HCT116 (cell line): ENCODE data around the gene CFAP61. TPM values are rescaled to one million over a fixed set of nuclear protein-coding genes. Genes with fewer than 3 reads are reported as not detected.

Source experiments
- ATAC-seq: fragments of 200-7000 bp; cut with Tn5 transposase; 2 replicates; pipeline ENCODE4 v1.9.1; 2020; ENCODE audit warnings: mild to moderate bottlenecking, moderate library complexity
- BruUV-seq: library from RNA; stranded (reverse); fragments of 400-500 nt; replicated peaks from 2 replicates; lab custom pipeline; 2021; lab: Mats Ljungman, UMichigan
- CTCF ChIA-PET: fragments of 300-600 bp; sonication (Branson Sonifier 250); formaldehyde crosslinking; loops from one replicate; lab custom pipeline; 2021; ENCODE audit warnings: antibody characterized with exemption; lab: Charles Lee
- POLR2A ChIA-PET: fragments of 300-600, 350-600 bp; sonication (Branson Sonifier 250); formaldehyde crosslinking; loops from one replicate; lab custom pipeline; 2021; ENCODE audit warnings: antibody characterized with exemption; lab: Charles Lee
- RAD21 ChIA-PET, 2 experiments: fragments of 300-600 bp; sonication (Branson Sonifier 250); formaldehyde crosslinking; loops; one replicate each; lab custom pipeline; 2023; ENCODE audit warnings: low total read pairs in 2 of 2; ENCODE audit not compliant: uncharacterized antibody in 2 of 2, unreplicated experiment in 2 of 2, low non-redundant PET in 1 of 2; lab: Charles Lee
- DNase-seq: peaks from one replicate; pipeline ENCODE4 v3.0.0-alpha.2; 2010; ENCODE audit warnings: low read depth, low spot score
- H2AFZ ChIP-seq: fragments of 200-600 bp; shearing (Covaris generic), sonication (generic); 2 replicates; pipeline ENCODE4 v1.6.1; 2017; ENCODE audit warnings: low read depth, mixed run types, mixed read lengths, antibody characterized with exemption, low read length; ENCODE audit not compliant: poor library complexity, severe bottlenecking
- H3K27ac ChIP-seq: 2 replicates; pipeline ENCODE4 v1.5.1; 2012; ENCODE audit warnings: low read depth, low read length
- H3K27me3 ChIP-seq: fragments of 200-600 bp; sonication (generic); 2 replicates; pipeline ENCODE4 v1.6.1; 2016; ENCODE audit warnings: mixed run types, low read length, mixed read lengths; ENCODE audit not compliant: insufficient read depth
- H3K36me3 ChIP-seq, 2 experiments: fragments of 200-500 bp in 1 of 2; fragments of 200-600 bp in 1 of 2; sonication (Bioruptor generic) in 1 of 2; sonication (generic) in 1 of 2; 2 replicates each; pipeline versions ENCODE4 v1.5.1 to v1.6.1; 2014 to 2016; ENCODE audit warnings: low read length in 2 of 2, inconsistent platforms in 1 of 2, mixed read lengths in 1 of 2, mixed run types in 1 of 2; ENCODE audit not compliant: insufficient read depth in 2 of 2, control insufficient read depth in 1 of 2
- H3K4me1 ChIP-seq, 2 experiments: fragments of 200-600 bp in 1 of 2; sonication (generic) in 1 of 2; 2 replicates each; pipeline versions ENCODE4 v1.5.1 to v1.6.1; 2012 to 2017; ENCODE audit warnings: low read length in 2 of 2, inconsistent platforms in 1 of 2, mild to moderate bottlenecking in 1 of 2, mixed read lengths in 1 of 2, mixed run types in 1 of 2, moderate library complexity in 1 of 2; ENCODE audit not compliant: insufficient read depth in 2 of 2, control insufficient read depth in 1 of 2
- H3K4me2 ChIP-seq: fragments of 200-600 bp; sonication (generic); 2 replicates; pipeline ENCODE4 v1.6.1; 2017; ENCODE audit warnings: mixed run types, low read length, mixed read lengths
- H3K4me3 ChIP-seq, 2 experiments: fragments of 200-600 bp in 1 of 2; sonication (generic) in 1 of 2; replicated peaks in 1 of 2; 2 replicates each; pipeline ENCODE4 v1.5.1; 2011 to 2016; ENCODE audit warnings: low read length in 2 of 2, control low read depth in 1 of 2, low read depth in 1 of 2, mild to moderate bottlenecking in 1 of 2, mixed read lengths in 1 of 2, mixed run types in 1 of 2
- H3K79me2 ChIP-seq: fragments of 200-600 bp; sonication (generic); 2 replicates; pipeline ENCODE4 v1.6.1; 2017; ENCODE audit warnings: mild to moderate bottlenecking, mixed run types, low read length, moderate library complexity, mixed read lengths; ENCODE audit not compliant: insufficient read depth
- H3K9ac ChIP-seq: fragments of 200-600 bp; sonication (generic); 2 replicates; pipeline ENCODE4 v1.6.1; 2016; ENCODE audit warnings: low read length, mixed read lengths
- H3K9me2 ChIP-seq: fragments of 200-600 bp; sonication (generic), shearing (Covaris generic); 2 replicates; pipeline ENCODE4 v1.6.1; 2017; ENCODE audit warnings: mixed run types, mild to moderate bottlenecking, moderate library complexity; ENCODE audit not compliant: insufficient read depth
- H3K9me3 ChIP-seq, 2 experiments: fragments of 200-500 bp in 1 of 2; fragments of 200-600 bp in 1 of 2; sonication (Bioruptor generic) in 1 of 2; sonication (generic) in 1 of 2; 2 replicates each; pipeline ENCODE4 v1.6.1; 2014 to 2017; ENCODE audit warnings: low read length in 2 of 2, mixed read lengths in 2 of 2, inconsistent platforms in 1 of 2, low read depth in 1 of 2, mild to moderate bottlenecking in 1 of 2, mixed run types in 1 of 2, moderate library complexity in 1 of 2; ENCODE audit not compliant: control insufficient read depth in 1 of 2, insufficient read depth in 1 of 2
- H4K20me1 ChIP-seq: fragments of 200-600 bp; sonication (generic), shearing (Covaris generic); 2 replicates; pipeline ENCODE4 v1.6.1; 2017; ENCODE audit warnings: mixed run types, mild to moderate bottlenecking, moderate library complexity; ENCODE audit not compliant: insufficient read depth
- CBX3 ChIP-seq: IDR thresholded peaks from 2 replicates; pipeline ENCODE4 v1.6.1; 2012; ENCODE audit warnings: low read depth
- EGR1 ChIP-seq: IDR thresholded peaks from 2 replicates; pipeline ENCODE4 v1.6.1; 2012; ENCODE audit warnings: low read depth
- ELF1 ChIP-seq: IDR thresholded peaks from 2 replicates; pipeline ENCODE4 v1.6.1; 2012; ENCODE audit warnings: low read depth, borderline replicate concordance
- EZH2 ChIP-seq: fragments of 200-600 bp; sonication (generic); IDR thresholded peaks from 2 replicates; pipeline ENCODE4 v1.6.1; 2017; ENCODE audit warnings: antibody characterized with exemption, mixed run types
- EZH2phosphoT487 ChIP-seq: fragments of 200-600 bp; IDR thresholded peaks from 2 replicates; pipeline ENCODE4 v1.6.1; 2018; ENCODE audit warnings: antibody characterized with exemption, borderline replicate concordance
- FOSL1 ChIP-seq: IDR thresholded peaks from 2 replicates; pipeline ENCODE4 v1.6.1; 2012; ENCODE audit warnings: low read depth
- JUND ChIP-seq: IDR thresholded peaks from 2 replicates; pipeline ENCODE4 v1.6.1; 2012
- POLR2A ChIP-seq: IDR thresholded peaks from 2 replicates; pipeline ENCODE4 v1.7.0; 2011; ENCODE audit warnings: borderline replicate concordance; ENCODE audit not compliant: insufficient read depth, insufficient read length; ENCODE audit errors: extremely low read depth
- POLR2AphosphoS5 ChIP-seq: IDR thresholded peaks from 2 replicates; pipeline ENCODE4 v1.6.1; 2011; ENCODE audit warnings: mild to moderate bottlenecking, low read depth, low read length, moderate library complexity
- RAD21 ChIP-seq: IDR thresholded peaks from 2 replicates; pipeline ENCODE4 v1.6.1; 2012; ENCODE audit warnings: low read depth, mild to moderate bottlenecking
- SIN3A ChIP-seq: IDR thresholded peaks from 2 replicates; pipeline ENCODE4 v1.6.1; 2012; ENCODE audit warnings: low read depth
- SP1 ChIP-seq: IDR thresholded peaks from 2 replicates; pipeline ENCODE4 v1.6.1; 2012; ENCODE audit warnings: low read depth
- TCF7L2 ChIP-seq: IDR thresholded peaks from 2 replicates; pipeline ENCODE4 v1.7.0; 2011; ENCODE audit warnings: borderline replicate concordance, inconsistent platforms; ENCODE audit not compliant: insufficient read depth, insufficient read length; ENCODE audit errors: extremely low read depth
- ZFX ChIP-seq: fragments of 450-650 bp; IDR thresholded peaks from 2 replicates; pipeline ENCODE4 v1.6.1; 2017
- intact Hi-C: fragments of 100-400 bp; cut with micrococcal nuclease; formaldehyde crosslinking; loops from 2 replicates; pipeline ENCODE4 v1.10.0; 2022
- total RNA-seq: library from RNA; stranded (reverse); gene quantifications from one replicate; pipeline ENCODE4 v1.2.1, GENCODE V29; 2021; ENCODE audit not compliant: unreplicated experiment
- TF ChIP-seq, protein P1 (sequence below): IDR thresholded peaks from 2 replicates; pipeline ENCODE4 v1.6.1; 2012
- TF ChIP-seq, protein P2 (sequence below), 3 experiments: fragments of 200-600 bp in 1 of 3; sonication (generic) in 1 of 3; IDR thresholded peaks in 2 of 3; conservative IDR thresholded peaks in 1 of 3; 2 replicates each; pipeline ENCODE4 v1.5.1; 2012 to 2017; ENCODE audit warnings: low read depth in 2 of 3, low read length in 2 of 3, antibody characterized with exemption in 1 of 3, borderline replicate concordance in 1 of 3, control low read depth in 1 of 3, mild to moderate bottlenecking in 1 of 3, mixed read lengths in 1 of 3, mixed run types in 1 of 3, moderate library complexity in 1 of 3; ENCODE audit not compliant: insufficient read depth in 1 of 3
- TF ChIP-seq, protein P3 (sequence below): IDR thresholded peaks from 2 replicates; pipeline ENCODE4 v1.6.1; 2012

The CFAP61 gene
- total RNA-seq, 1 experiment from 2014 or later = 1.7 TPM

DNA sequence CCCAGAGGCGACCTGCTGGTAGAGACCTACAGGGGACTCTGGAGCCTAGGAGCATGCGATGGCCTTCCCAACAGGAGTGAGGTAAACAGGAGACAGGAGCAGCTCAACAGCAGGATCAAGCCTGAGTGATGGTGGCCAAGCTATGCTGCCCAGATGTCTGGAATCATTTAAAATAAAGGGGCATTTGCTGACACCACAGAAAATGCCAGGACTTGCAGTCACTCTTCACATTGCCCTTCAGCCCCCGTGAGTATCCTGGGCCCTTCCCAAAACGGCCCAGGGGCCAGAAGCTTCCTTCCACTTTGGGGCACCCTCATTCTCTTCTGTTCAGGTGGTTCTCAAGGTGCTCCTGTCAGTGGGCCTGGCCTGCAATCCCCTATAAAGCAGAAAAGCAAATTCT, 338.8 kb downstream of the CFAP61 start (continued):
- no peak for TF ChIP-seq POLR2AphosphoS5
- TF ChIP-seq CBX3 = no peak
- TF ChIP-seq FOSL1 = no peak
- no peak for TF ChIP-seq EZH2phosphoT487
- TF ChIP-seq, protein P1, sequence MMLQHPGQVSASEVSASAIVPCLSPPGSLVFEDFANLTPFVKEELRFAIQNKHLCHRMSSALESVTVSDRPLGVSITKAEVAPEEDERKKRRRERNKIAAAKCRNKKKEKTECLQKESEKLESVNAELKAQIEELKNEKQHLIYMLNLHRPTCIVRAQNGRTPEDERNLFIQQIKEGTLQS = no peak
- no peak for TF ChIP-seq TCF7L2
- TF ChIP-seq EGR1 = no peak
- no peak for TF ChIP-seq POLR2A

DNA sequence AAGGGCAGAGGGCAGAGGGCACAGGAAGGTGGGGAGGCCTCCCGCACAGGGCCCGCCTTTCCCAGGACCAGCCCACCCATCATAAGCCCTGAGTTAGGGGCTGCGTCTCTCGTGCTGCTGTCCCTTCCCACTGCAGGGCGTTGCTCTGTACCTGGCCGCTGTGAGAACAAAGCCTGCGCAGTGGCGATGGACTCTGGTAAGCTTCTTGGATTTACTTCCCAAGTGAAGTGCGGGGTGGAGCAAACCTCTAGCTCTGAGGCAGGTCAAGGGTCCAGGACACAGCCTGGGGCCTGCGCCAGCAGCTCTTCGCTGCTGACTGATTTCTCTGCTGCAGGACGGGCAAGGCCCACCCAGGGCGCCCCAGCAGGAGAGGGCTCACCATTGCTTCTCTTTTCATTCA, 339.4 kb downstream of the CFAP61 start:
- TF ChIP-seq SP1 = no peak
- TF ChIP-seq ZFX = no peak
- TF ChIP-seq FOSL1 = no peak
- TF ChIP-seq TCF7L2 = no peak
- TF ChIP-seq, protein P2, sequence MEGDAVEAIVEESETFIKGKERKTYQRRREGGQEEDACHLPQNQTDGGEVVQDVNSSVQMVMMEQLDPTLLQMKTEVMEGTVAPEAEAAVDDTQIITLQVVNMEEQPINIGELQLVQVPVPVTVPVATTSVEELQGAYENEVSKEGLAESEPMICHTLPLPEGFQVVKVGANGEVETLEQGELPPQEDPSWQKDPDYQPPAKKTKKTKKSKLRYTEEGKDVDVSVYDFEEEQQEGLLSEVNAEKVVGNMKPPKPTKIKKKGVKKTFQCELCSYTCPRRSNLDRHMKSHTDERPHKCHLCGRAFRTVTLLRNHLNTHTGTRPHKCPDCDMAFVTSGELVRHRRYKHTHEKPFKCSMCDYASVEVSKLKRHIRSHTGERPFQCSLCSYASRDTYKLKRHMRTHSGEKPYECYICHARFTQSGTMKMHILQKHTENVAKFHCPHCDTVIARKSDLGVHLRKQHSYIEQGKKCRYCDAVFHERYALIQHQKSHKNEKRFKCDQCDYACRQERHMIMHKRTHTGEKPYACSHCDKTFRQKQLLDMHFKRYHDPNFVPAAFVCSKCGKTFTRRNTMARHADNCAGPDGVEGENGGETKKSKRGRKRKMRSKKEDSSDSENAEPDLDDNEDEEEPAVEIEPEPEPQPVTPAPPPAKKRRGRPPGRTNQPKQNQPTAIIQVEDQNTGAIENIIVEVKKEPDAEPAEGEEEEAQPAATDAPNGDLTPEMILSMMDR (IDR thresholded peaks at IDR 0.05 in 2 of 3, conservative IDR thresholded peaks at IDR 0.05 in 1 of 3; ENCODE audit: borderline replicate concordance in 1 of 3, insufficient read depth in 1 of 3, low read depth in 2 of 3, low read length in 2 of 3) = no peak
- TF ChIP-seq, protein P3, sequence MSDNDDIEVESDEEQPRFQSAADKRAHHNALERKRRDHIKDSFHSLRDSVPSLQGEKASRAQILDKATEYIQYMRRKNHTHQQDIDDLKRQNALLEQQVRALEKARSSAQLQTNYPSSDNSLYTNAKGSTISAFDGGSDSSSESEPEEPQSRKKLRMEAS = no peak
- TF ChIP-seq POLR2AphosphoS5 = no peak
- TF ChIP-seq EGR1 = no peak
- no peak for TF ChIP-seq RAD21
- TF ChIP-seq POLR2A = no peak
- no peak for TF ChIP-seq JUND
- TF ChIP-seq, protein P1 = no peak
- TF ChIP-seq ELF1 = no peak
- no peak for TF ChIP-seq SIN3A
- no peak for TF ChIP-seq EZH2
- TF ChIP-seq CBX3 = no peak
- no peak for TF ChIP-seq EZH2phosphoT487

More for the DNA sequence above, 339.4 kb downstream of the CFAP61 start:
- no peaks in the 10 kb centered on the region for H3K36me3 ChIP-seq
- no TSS peak for BruUV-seq
- H2AFZ ChIP-seq = no peak overlapping the region
- no peaks in the 10 kb centered on the region for H4K20me1 ChIP-seq
- H3K4me2 ChIP-seq = no peak overlapping the region
- RAD21 ChIA-PET = no interaction called here
- no peak overlapping the region for H3K4me3 ChIP-seq
- intact Hi-C loops = no loop called here
- no peaks in the 10 kb centered on the region for H3K9me2 ChIP-seq
- no peaks in the 10 kb centered on the region for H3K4me1 ChIP-seq
- DNase-seq = no peak
- no peaks in the 10 kb centered on the region for H3K79me2 ChIP-seq
- no peaks in the 10 kb centered on the region for H3K9me3 ChIP-seq
- no peaks in the 10 kb centered on the region for H3K27me3 ChIP-seq
- CTCF ChIA-PET = no interaction called here
- POLR2A ChIA-PET = no interaction called here
- H3K27ac ChIP-seq = no peak overlapping the region
- no peak for ATAC-seq
- no peak overlapping the region for H3K9ac ChIP-seq
